GM06990 (cell line): ENCODE data around the gene RTEL1.
A peak's percentile ranks its signal among the peaks of the same experiment; 100 is the strongest.

Experiments
- DNase-seq: peaks from one replicate; pipeline ENCODE4 v3.0.0-alpha.2; 2011; ENCODE audit not compliant: insufficient read length; ENCODE audit errors: extremely low read depth
- H3K27me3 ChIP-seq: replicated peaks from 2 replicates; pipeline ENCODE4 v1.6.0; 2011; ENCODE audit warnings: low read length; ENCODE audit not compliant: control insufficient read depth, insufficient read depth
- H3K36me3 ChIP-seq: 2 replicates; pipeline ENCODE4 v1.5.1; 2011; ENCODE audit warnings: low read length; ENCODE audit not compliant: control insufficient read depth, insufficient read depth
- H3K4me3 ChIP-seq: replicated peaks from 2 replicates; pipeline ENCODE4 v1.5.1; 2011; ENCODE audit warnings: low read depth, mild to moderate bottlenecking, control low read depth, low read length
- CTCF ChIP-seq: IDR thresholded peaks from 2 replicates; pipeline ENCODE4 v1.5.1; 2011; ENCODE audit warnings: low read length, control low read depth, mild to moderate bottlenecking, inconsistent platforms; ENCODE audit not compliant: insufficient read depth, poor library complexity, severe bottlenecking

Gene RTEL1

GRCh38 chr20:63619505-63619904, 38.6 kb upstream of the RTEL1 start:
- peaks cover 10% of the 10 kb centered on the region for H3K36me3 ChIP-seq
- H3K4me3 ChIP-seq = no peak overlapping the region
- DNase-seq = no peak
- no peaks in the 10 kb centered on the region for H3K27me3 ChIP-seq
- TF ChIP-seq CTCF = no peak

- peaks cover 10% of the 10 kb centered on the region for H3K36me3 ChIP-seq
- no peak for TF ChIP-seq CTCF
- no peaks in the 10 kb centered on the region for H3K27me3 ChIP-seq
- DNase-seq = no peak
- H3K4me3 ChIP-seq = no peak overlapping the region
Observed at GRCh38 chr20:63620991-63621390, 37.1 kb upstream of the RTEL1 start.

GRCh38 chr20:63622096-63622495, 36.0 kb upstream of the RTEL1 start:
- peaks cover 7% of the 10 kb centered on the region for H3K36me3 ChIP-seq
- H3K27me3 ChIP-seq = no peaks in the 10 kb centered on the region
- TF ChIP-seq CTCF = no peak
- DNase-seq = no peak
- no peak overlapping the region for H3K4me3 ChIP-seq

- Histone ChIP-seq H3K27me3 (no peaks in the 10 kb centered on the region), H3K36me3 (peaks cover 7% of the 10 kb centered on the region), H3K4me3 (no peak overlapping the region)
- DNase-seq = no peak
- TF ChIP-seq CTCF = no peak
Observed at GRCh38 chr20:63622732-63623131, 35.4 kb upstream of the RTEL1 start.

- no peak for DNase-seq
- Histone ChIP-seq H3K27me3 (no peaks in the 10 kb centered on the region), H3K4me3 (no peak overlapping the region), H3K36me3 (no peaks in the 10 kb centered on the region; the same call in 1 of the 2 replicates)
- TF ChIP-seq CTCF = no peak
Observed at GRCh38 chr20:63624486-63624885, 33.6 kb upstream of the RTEL1 start.

- no peaks in the 10 kb centered on the region for H3K36me3 ChIP-seq
- DNase-seq = peak; percentile 69
- no peak for TF ChIP-seq CTCF
- peak overlapping the region; percentile 84 for H3K4me3 ChIP-seq
- no peaks in the 10 kb centered on the region for H3K27me3 ChIP-seq
Observed at GRCh38 chr20:63625771-63626423, 32.2 kb upstream of the RTEL1 start.
